Panc1 (cell line): Measurements from ENCODE around the gene GREB1L.

Experiments
- POLR2AphosphoS5 ChIP-seq: IDR thresholded peaks from 2 replicates; pipeline ENCODE4 v1.6.1; 2012; ENCODE audit warnings: mild to moderate bottlenecking, low read depth, low read length, moderate library complexity
- SIN3A ChIP-seq: IDR thresholded peaks from 2 replicates; pipeline ENCODE4 v1.6.1; 2012; ENCODE audit warnings: low read depth, mild to moderate bottlenecking, low read length, moderate library complexity, borderline replicate concordance; ENCODE audit not compliant: insufficient read depth
- TCF7L2 ChIP-seq: IDR thresholded peaks from 2 replicates; pipeline ENCODE4 v1.6.1; 2011; ENCODE audit warnings: mild to moderate bottlenecking, low read depth, low read length, inconsistent platforms
- TF ChIP-seq, protein P1 (sequence below): fragments of 450-650 bp; IDR thresholded peaks from 2 replicates; pipeline ENCODE4 v1.5.1; 2017; ENCODE audit warnings: mild to moderate bottlenecking
- TF ChIP-seq, protein P2 (sequence below), 2 experiments: IDR thresholded peaks; 2 replicates each; pipeline ENCODE4 v1.6.1; 2011 to 2012; ENCODE audit warnings: low read depth in 2 of 2, control low read depth in 1 of 2, low read length in 1 of 2, mild to moderate bottlenecking in 1 of 2, moderate library complexity in 1 of 2; ENCODE audit not compliant: insufficient read depth in 1 of 2

DNA sequence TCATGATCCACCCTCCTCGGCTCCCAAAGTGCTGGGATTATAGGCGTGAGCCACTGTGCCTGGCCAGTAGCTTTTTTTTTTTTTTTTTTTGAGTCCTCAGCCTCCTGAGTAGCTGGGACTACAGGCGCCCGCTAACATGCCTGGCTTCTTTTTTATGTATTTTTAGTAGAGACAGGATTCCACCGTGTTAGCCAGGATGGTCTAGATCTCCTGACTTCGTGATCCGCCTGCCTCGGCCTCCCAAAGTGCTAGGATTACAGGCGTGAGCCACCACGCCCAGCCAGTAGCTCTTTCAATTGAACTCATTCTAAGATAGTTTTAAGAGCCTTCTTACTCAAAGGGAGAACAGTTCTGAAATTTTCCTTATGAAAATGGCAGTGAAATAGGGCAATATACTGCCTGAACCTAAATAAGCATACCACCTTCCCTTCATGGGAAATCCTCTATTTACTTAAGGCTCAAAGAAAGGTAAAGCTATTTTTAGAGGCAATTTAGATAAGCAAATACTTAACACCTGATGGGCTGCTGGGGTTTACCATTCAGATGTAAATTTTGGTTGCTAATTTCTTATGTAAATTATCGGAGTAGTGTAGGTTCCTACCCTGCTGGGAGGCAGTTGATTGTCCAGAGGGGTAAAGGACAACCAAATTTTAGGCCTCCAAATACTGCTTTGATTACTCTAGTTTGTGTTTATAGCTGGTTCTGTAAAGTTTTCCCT is 144.7 kb downstream of the GREB1L start:
- TF ChIP-seq SIN3A, result no peak
- TF ChIP-seq, protein P1, sequence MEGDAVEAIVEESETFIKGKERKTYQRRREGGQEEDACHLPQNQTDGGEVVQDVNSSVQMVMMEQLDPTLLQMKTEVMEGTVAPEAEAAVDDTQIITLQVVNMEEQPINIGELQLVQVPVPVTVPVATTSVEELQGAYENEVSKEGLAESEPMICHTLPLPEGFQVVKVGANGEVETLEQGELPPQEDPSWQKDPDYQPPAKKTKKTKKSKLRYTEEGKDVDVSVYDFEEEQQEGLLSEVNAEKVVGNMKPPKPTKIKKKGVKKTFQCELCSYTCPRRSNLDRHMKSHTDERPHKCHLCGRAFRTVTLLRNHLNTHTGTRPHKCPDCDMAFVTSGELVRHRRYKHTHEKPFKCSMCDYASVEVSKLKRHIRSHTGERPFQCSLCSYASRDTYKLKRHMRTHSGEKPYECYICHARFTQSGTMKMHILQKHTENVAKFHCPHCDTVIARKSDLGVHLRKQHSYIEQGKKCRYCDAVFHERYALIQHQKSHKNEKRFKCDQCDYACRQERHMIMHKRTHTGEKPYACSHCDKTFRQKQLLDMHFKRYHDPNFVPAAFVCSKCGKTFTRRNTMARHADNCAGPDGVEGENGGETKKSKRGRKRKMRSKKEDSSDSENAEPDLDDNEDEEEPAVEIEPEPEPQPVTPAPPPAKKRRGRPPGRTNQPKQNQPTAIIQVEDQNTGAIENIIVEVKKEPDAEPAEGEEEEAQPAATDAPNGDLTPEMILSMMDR, result no peak
- TF ChIP-seq POLR2AphosphoS5, result no peak
- TF ChIP-seq, protein P2, sequence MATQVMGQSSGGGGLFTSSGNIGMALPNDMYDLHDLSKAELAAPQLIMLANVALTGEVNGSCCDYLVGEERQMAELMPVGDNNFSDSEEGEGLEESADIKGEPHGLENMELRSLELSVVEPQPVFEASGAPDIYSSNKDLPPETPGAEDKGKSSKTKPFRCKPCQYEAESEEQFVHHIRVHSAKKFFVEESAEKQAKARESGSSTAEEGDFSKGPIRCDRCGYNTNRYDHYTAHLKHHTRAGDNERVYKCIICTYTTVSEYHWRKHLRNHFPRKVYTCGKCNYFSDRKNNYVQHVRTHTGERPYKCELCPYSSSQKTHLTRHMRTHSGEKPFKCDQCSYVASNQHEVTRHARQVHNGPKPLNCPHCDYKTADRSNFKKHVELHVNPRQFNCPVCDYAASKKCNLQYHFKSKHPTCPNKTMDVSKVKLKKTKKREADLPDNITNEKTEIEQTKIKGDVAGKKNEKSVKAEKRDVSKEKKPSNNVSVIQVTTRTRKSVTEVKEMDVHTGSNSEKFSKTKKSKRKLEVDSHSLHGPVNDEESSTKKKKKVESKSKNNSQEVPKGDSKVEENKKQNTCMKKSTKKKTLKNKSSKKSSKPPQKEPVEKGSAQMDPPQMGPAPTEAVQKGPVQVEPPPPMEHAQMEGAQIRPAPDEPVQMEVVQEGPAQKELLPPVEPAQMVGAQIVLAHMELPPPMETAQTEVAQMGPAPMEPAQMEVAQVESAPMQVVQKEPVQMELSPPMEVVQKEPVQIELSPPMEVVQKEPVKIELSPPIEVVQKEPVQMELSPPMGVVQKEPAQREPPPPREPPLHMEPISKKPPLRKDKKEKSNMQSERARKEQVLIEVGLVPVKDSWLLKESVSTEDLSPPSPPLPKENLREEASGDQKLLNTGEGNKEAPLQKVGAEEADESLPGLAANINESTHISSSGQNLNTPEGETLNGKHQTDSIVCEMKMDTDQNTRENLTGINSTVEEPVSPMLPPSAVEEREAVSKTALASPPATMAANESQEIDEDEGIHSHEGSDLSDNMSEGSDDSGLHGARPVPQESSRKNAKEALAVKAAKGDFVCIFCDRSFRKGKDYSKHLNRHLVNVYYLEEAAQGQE (IDR thresholded peaks at IDR 0.05; ENCODE audit: insufficient read depth in 1 of 2, low read depth in 2 of 2, low read length in 1 of 2), result no peak
- TF ChIP-seq TCF7L2, result no peak
